Activated T-cell treated with anti-CD3 and anti-CD28 coated beads for 1 hour (primary cell): ENCODE measurements around the gene RERE.
"Not testable (repeated sequence)": the region's sequence is repeated elsewhere in the genome, so short reads cannot be mapped to it uniquely, and the experiment has no call there.

ENCODE experiments used
- DNase-seq: peaks from one replicate; pipeline ENCODE4 v3.0.0-alpha.2; 2020; ENCODE audit warnings: low read depth

The RERE gene

DNA sequence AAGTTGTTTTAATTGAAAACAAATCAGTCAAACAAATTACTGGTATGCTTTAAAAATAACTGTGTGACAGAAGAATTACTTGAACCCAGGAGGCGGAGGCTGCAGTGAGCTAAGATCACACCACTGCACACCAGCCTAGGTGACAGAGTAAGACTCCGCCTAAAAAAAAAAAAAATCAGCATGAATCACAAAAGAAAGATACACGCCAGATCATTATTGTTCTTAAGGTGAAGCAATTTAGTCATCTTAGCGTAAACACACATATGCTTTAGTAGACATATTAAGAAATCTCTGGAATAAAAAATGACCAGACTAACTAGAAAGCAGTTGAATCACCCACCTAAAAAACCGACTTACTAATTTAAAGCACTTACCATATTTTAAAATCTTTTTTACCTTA is 20.2 kb downstream of the RERE start:
- no peak for DNase-seq

DNA sequence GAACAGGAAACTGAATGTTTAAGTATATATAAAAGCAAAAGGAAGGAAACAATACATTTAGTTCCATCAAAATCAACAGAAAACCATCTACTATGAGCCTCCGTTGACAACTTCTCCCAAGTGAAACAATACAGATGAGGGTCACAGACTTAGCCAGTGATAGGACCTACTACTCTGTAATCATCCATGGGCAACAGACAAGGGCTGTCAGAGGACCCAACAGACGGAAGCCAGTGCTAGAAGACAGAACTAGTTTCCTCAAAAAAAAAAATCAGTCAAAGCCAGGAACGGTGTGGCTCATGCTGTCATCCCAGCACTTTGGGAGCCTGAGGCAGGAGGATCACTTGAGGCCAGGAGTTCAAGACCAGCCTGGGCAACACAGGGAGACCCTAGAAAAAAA is 20.6 kb downstream of the RERE start:
- DNase-seq = no peak

DNA sequence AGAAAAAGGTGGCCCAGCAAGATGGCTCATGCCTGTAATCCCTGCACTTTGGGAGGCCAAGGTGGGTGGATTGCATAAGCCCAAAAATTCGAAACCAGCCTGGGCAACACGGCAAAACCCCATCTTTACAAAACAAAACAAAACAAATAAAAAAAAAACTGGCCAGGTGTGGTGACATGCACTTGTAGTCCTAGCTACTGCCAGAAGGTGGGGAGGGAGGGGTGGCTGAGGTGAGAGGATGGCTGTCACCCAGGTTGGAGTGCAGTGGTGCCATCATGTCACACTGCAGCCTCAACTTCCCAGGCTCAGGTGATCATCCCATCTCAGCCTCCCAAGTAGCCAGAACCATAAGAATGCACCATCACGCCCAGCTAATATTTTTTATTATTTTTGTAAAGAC is 22.8 kb downstream of the RERE start:
- DNase-seq = no peak

DNA sequence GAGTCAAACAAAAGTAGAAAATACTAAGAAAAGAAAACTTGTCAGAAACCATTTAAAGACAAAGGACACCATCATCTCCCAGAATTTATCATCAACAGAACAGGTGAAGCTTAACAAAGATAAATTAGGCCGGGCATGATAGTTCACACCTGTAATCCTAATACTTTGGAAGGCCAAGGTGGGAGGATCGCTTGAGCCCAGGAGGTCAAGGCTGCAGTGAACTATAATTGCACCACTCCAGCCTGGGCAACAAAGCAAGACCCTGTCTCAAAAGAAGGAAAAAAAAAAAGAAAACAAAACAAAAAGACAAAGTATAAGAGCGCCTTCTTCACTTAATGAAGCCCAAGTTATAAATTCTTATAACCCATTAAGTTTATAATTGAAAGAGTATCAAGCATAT is 25.6 kb downstream of the RERE start:
- no peak for DNase-seq

DNA sequence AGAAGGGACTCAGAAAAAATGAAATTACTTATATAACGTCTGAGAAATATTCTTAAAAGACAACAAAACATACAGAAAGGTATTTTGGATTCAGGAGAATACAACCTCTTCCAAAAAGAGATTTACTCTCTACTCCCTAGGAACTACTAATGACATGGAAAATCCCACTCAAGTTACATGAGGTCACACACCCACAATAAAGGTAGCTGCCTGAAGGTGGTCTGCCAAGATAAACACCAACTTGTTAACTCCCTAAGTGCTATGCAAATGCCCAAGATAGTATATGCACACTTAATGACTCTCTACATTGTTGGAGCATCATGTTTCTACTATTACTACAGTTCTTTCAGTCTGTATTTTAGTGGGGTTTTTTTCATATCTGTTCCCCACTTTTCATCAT is 26.5 kb downstream of the RERE start:
- DNase-seq = no peak

DNA sequence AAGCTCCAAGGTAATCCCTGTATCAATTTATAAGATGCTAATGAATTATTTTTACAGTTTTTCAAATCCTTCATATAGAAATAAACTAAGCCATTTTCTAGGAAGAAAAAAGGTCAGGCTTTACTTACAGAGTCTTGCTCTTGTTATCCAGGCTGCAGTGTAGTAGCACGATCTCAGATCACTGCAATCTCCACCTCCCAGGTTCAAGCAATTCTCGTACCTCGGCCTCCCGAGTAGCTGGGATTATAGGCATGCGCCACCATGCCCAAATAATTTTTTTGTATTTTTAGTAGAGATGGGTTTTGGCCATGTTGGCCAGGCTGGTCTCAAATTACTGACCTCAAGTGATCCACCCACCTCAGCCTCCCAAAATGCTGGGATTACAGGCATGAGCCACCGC is 27.0 kb downstream of the RERE start:
- DNase-seq = no peak

DNA sequence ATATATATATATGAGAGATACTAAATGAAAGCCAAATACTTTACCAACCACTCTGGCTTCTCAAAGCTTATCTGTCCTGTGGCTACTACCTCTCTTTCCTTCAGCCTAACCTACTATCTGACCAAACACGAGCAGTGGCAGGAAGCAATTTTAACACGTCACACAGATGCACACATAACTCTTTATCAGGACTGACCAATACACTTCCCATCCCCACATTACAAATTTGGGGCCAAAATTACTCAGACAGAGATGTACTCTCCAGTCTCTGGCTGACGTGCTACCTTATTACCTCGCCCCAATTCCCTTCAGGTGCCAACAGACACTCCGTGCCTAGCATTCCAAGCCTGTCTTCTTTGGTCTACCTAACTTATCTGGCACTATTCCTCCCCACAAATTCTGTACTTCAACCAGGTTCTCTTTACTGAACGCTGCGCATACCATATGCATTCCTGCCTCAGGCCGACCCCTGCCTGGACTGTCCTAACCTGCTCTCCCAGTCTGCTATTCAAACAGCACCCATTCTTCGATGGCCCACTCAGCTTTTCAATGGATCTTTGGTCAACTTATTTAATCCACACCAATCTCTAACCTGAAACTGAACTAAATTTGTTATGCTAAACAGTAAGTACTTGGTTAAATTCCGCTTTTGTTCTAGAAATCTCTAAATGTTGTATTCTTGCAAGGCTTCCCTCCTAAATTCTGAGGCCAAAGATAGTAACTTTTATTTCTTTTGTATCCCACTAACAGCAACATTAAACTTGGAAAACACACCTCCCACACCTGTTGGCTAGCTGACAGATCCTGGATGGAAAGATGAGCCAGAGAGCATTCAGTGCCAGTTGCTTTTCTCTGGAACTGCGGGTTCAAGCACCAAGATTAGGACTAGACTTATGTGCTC is 27.9 kb downstream of the RERE start:
- no peak for DNase-seq

DNA sequence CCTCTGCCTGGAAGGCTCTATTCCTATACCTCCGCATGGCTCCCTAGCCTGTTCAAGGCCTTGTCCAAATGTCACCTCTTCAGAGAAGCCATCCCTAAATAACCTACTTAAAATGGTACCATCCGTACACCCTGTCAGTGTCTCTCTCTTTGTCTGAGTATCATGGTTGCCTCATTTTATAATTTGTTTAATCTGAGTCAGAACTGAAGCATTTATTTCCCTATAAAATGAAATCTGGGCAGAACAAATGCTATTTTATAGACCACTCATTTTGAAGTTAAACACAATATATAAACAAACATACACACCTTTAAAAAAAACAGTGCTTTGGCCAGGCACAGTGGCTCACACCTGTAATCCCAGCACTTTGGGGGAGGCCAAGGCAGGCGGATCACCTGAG is 30.2 kb downstream of the RERE start:
- DNase-seq = no peak

DNA sequence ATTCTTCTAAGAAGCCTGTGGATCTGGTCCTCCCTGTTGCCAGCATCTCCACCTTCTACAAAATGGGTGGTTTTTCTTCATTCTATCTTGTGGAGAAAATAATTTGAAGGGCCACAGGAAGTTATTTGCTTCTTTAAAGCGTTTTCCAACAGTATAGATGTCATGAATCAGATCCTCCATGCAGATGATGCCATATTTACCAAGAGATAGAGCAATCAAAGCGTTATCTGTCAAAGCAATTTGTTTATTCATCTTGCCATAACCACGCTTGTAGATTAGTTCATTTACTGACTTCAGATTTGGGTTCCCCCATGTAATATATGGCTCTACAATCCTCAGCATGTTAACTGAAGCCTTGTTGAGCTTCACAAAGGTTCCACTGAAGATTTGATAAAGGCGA is 31.2 kb downstream of the RERE start:
- not testable (repeated sequence) for DNase-seq

DNA sequence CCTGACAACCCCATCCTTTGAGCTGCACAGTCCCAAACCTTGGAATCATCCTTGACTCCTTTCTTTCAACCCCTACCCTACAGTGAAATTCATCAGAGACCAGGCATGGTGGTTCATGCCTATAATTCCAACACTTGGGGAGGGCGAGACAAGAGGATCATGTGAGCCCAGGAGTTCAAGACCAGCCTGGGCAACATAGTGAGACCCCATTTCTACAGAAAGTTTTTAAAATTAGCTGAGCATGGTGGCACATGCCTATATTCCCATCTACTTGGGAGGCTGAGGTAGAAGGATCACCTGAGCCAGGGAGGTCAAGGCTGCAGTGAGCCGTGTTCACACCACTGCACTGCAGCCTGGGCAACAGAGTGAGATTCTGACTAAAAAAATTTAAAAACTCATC is 34.5 kb downstream of the RERE start:
- DNase-seq = no peak

DNA sequence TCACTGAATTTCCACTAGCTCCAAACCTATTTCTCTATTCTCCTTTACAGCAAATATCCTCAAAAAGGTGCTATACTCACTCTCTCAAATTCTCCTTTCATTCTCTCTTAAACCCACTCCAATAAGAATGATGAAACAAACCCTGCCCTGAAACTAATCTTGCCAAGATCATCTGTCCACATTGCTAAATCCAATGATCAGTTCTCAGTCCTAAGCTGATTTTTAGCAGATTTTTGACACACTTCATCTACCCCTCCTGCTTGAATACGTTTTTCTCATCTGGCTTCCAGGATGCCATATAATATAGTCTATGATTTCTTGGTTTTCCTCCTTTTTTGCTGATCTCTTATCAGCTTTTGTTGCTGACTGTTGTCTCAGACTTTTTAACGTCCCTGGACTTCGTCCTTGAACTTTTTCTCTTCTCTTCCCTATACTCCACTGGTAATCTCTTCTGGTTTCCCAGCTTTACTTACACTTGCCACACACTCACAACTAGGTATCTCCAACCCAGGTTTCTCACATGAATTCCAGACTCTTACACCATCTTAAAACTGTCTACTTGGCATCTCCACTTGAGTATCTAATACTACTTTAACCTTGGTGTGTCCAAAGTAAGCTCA is 35.3 kb downstream of the RERE start:
- DNase-seq = no peak

DNA sequence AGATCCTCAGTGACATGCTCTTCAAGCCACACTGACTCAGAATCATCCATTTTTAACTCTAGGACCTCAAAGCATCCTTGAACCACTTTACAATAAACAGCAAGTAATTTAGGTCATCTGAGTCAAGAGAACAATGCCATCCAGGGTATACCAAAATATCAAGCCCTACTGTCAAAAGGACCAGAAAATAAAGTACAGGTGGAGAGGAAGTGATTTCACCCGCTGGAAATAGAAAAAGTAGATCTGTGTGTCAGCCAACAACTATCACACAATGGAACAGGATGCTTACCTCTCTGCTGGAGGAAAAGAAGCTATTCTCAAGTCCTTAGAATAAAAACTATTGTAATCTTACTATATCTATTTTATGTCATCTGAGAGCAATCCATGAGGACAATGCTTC is 37.0 kb downstream of the RERE start:
- DNase-seq = no peak

DNA sequence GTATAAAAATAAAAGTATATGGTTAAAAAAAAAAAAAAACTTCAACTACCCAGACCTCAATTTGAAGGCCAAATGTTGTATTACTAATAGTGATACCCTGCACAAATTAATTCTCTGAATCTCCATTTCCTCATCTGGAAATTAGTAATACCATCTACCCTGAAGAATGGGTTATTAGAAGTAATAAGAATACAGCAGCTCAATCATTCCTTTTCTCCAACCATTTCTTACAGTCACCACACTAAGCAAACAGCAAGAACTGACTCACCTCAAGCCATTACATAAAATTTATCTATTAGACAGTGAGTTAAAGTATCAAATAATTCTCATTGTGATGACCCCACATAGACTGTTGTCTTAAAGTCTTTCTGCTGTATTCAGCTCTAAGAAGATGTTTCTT is 39.6 kb downstream of the RERE start:
- DNase-seq = no peak

DNA sequence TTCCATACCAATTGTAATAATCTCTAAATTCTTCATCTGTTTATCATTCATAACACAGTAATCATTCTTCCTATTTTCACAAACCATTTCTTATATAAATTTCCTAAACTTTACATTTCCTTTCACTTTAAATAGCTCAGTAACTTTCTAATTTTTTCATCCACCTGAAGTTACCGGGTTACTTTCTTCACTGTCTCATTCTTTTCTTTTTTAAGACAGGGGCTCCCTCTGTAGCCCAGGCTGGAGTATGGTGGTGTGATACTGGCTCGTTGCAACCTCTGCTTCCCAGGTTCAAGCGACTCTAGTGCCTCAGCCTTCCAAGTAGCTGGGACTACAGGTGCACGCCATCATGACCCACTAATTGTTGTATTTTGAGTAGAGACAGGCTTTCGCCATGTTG is 41.3 kb downstream of the RERE start:
- no peak for DNase-seq

DNA sequence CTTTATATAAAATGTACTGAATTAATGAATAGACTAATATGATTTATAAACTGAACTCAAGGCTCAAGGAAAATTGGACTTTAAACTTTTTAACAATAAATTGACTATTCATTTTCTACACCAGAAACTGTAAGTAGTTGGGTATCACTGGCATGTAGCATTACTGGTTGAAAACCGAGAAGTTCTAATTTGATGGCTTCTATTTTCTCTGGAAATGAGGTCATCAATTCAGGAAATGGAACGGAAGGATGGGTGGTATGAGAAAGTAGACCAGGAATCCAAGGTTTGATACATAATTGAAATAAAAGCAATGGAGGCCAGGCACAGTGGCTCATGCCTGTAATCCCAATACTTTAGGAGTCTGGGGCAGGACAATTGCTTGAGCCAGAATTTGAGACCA is 50.4 kb downstream of the RERE start:
- no peak for DNase-seq

DNA sequence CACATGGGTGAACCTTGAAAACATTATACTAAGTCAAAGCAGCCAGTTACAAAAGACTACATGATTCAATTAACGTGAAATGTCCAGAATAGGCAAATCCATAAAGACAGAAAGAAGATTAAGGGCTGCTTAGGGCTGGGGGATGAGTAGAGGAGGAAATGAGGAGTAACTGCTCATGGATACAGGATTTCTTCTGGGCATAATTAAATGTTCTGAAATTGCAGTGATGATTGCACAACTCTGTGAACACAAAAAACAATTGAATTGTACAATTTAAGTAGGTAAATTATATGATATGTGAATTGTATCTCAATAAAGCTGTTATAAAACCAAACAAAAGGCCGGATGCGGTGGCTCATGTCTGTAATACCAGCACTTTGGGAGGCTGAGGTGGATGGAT is 52.2 kb downstream of the RERE start:
- no peak for DNase-seq

DNA sequence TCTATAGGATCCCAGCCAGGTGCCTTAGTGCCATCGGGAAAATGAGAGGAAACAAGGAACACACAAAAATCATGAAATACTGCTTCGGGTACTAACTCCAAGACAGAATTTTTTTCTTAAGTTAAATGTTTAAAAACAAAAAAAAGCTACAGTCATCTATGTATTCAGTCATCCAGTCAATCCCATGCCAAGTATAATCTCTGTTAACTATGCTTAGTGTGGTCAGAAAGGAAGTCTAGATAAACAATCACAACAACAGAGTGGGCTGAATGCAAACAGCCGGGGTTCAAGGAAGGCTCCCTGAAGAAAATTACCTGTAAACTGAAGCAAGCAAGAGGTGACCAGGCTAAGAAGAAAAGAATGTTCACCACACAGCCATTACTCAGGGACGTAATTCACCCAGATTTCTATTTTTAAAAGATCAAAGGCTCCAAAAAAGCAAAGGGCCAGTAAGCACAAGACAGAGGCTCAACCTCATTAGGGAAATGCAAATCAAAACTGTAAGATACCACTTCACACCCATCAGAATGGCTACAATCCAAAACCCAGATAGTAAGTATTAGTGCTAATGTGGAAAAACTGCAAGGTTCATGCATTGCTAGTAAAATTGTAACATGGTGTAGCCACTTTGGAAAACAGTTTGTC is 53.0 kb downstream of the RERE start:
- DNase-seq = no peak

DNA sequence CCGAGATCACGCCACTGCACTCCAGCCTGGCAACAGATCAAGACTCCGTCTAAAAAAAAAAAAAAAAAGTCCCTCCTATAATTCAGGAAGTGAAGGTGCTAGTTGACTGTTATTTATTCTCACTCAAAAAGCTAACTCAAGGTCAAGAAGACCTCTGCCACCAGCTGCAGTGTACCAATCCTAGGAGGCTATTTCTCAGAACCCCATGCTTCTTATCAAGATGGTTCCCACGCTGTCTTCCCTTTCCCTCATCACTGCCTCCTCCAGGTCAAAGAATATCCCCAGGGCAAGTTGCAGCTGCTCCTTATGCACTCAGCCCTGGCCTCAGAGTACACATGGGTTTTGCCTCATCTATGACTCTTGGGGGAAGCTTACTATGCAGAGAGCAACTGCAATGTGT is 53.6 kb downstream of the RERE start:
- DNase-seq = no peak

DNA sequence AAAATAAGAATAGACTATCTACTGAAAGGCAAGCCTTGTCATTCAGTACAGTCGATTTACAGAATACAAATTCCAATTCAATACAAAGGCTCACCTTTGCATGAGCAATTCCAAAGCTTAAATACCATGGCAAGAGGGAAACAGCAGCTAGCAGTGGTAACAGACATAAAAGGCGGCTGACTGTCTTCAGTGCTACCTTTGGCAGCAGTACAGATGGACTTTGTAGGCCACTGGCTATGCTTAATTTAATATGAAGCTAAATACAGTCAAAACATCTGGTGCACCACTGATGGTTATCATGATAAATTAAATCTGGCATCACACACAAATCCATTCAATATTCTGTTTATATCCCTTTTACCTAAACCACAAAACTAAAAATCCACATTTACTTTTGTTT is 62.4 kb downstream of the RERE start:
- DNase-seq = no peak

DNA sequence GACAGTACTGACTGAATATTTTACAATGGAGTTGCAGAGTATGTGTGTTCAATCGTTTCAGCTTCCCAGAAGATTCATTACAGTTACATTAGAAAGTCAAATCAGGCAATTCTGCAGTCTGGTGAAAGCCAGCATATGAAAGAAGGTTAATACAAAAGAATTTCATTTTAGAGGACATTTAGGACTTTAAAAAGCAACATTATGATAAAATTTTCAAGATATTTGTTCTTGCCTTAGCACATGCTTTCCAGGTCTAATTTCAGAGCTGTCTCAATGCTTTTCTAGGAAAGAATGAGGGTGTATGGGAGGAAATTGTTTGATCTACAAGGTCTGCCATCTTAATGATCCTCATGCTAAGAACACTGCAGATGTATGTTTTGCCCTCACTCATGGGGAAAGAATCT is 63.2 kb downstream of the RERE start:
- DNase-seq = no peak

DNA sequence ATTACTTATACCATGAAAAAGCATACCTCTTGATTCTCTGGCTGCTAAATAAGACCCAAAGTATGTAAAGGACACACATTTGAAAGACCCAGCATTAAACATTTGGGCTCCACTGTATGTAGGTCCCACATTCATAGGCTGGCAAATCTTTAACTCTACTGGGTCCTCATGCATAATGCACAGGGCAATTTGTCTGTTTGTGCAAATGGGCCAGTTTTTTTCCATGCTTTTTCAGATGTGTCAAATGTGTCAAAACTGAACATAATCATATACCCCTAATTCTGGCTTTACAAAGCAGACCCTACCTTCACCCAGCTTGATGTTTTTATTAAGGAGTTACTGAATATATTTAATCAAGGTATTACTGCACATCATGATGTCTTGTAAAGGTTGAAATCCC is 63.7 kb downstream of the RERE start:
- no peak for DNase-seq

DNA sequence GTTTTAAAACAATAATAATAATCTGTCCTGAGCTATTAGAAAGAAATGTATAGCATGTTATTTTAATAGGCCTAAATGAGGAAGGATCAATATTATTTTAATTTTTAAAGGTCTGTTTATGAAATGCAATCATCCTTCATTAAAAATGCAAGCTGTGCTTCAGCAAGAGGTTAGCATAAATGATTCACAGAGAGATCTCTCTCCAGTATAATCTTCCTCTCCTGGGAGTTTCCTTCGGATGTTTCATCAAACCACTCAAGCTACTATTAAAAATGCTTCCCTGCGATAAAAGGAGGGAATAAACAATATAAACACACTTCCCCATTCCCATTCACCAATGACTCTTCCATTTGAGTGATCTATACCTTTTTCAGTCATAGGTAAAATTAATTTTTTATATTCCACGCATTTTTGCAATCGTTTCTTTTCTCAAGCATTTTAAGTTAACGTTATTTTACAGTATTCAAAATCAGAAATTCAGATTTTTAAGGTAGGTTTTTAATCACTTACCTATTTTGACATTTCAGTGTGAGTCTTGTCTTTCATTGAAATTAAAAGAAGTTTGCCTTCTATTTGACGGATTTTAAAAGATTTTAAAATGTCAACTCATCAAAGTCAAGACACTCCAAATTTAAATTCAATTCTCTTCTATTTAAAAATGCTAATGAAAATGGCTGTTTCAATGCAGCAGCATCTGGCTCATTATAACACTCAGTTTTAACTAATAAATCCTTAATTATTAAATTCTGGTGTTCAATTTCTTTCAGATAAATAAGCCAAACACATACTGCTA is 64.3 kb downstream of the RERE start:
- no peak for DNase-seq

DNA sequence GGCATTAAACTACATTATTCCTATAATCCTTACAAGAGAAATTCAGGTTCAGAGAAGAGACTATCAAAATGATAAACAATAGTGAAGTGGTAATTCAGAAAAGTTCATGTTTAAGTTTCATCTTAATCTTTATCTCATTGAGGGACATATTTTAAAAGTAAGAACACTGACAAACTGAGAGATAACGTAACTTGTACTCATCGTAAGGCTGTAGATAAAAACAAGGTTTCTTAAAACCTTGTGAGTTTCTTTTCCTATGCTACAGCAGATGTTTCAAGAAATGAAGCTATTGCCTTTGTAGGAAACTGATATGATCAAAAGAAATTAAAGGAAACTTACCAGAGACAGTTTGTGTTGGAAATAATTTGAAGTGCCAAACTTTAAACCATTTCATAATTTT is 65.0 kb downstream of the RERE start:
- no peak for DNase-seq
